Measurements from ENCODE around the gene ITPA.
A peak's percentile ranks its signal among the peaks of the same experiment; 100 is the strongest.

ITPA gene

GRCh38 chr20:3245711-3246110 lies 36.4 kb downstream of the ITPA start:
- no peaks in the 10 kb centered on the region for H3K9me3 ChIP-seq (ENCODE audit: control insufficient read depth in 1 of 2, low read length in 2 of 2)
- H3K4me1 ChIP-seq (ENCODE audit: control insufficient read depth in 1 of 2, insufficient read depth in 2 of 2, low read length in 2 of 2), result peaks cover 6 to 10% of the 10 kb centered on the region in 2 donors
- no peak overlapping the region for H3K9ac ChIP-seq (ENCODE audit: low read depth in 1 of 2, low read length in 2 of 2)
- no peaks in the 10 kb centered on the region for H3K36me3 ChIP-seq (ENCODE audit: control insufficient read depth in 1 of 2, insufficient read depth in 2 of 2, low read length in 2 of 2)
- no peak overlapping the region for H3K27ac ChIP-seq (ENCODE audit: low read depth, low read length)
- H3K27me3 ChIP-seq (ENCODE audit: control insufficient read depth in 1 of 2, insufficient read depth in 2 of 2, low read length in 2 of 2), result peaks cover 8 to 25% of the 10 kb centered on the region in 2 donors
- H3K4me3 ChIP-seq (ENCODE audit: low read depth in 1 of 2, low read length in 2 of 2), result no peak overlapping the region

DNA sequence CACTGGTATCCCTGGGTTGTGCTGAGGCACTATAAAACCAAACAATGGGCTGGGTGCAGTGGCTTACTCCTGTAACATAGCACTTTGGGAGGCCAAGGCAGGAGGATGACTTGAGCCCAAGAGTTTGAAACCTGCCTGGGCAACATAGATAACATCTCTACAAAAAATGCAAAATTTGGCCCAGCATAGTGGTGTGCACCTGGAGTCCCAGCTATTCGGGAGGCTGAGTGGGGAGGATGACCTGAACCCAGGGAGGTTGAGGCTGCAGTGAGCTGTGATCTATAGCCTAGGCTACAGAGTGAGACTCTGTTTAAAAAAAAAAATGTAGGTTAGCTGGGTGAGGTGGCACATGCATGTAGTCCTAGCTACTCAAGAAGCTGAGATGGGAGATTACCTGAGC lies 37.4 kb downstream of the ITPA start:
- no peak overlapping the region for H3K27ac ChIP-seq (ENCODE audit: low read depth, low read length)
- no peak overlapping the region for H3K4me3 ChIP-seq (ENCODE audit: low read depth in 1 of 2, low read length in 2 of 2)
- H3K9me3 ChIP-seq (ENCODE audit: control insufficient read depth in 1 of 2, low read length in 2 of 2), result no peaks in the 10 kb centered on the region
- no peaks in the 10 kb centered on the region for H3K36me3 ChIP-seq (ENCODE audit: control insufficient read depth in 1 of 2, insufficient read depth in 2 of 2, low read length in 2 of 2)
- H3K27me3 ChIP-seq (ENCODE audit: control insufficient read depth in 1 of 2, insufficient read depth in 2 of 2, low read length in 2 of 2), result peaks cover 3 to 22% of the 10 kb centered on the region in 2 donors
- peaks cover 6 to 10% of the 10 kb centered on the region in 2 donors for H3K4me1 ChIP-seq (ENCODE audit: control insufficient read depth in 1 of 2, insufficient read depth in 2 of 2, low read length in 2 of 2)
- no peak overlapping the region for H3K9ac ChIP-seq (ENCODE audit: low read depth in 1 of 2, low read length in 2 of 2)

DNA sequence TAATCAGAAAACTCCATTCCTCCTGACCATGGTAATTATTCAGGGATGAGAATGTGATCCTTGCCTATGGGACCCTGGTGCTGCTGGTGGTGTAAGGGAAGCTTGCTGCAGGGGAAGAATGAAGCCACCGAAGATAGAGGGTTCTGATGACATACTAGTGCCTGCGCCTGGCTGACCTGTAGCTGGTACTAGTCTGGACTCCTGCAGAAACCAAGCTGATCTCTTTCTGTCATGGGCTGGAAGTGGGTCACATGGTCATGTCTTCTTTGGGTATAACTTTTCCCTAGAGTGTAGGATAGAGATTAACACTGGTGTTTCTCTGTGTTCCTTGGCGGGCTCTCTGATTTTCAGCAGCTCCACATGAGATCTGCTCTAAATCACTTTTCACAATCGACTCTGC lies 38.3 kb downstream of the ITPA start:
- Histone ChIP-seq H3K9me3 (ENCODE audit: control insufficient read depth in 1 of 2, low read length in 2 of 2) (no peaks in the 10 kb centered on the region), H3K27ac (ENCODE audit: low read depth, low read length) (no peak overlapping the region), H3K4me3 (ENCODE audit: low read depth in 1 of 2, low read length in 2 of 2) (no peak overlapping the region), H3K36me3 (ENCODE audit: control insufficient read depth in 1 of 2, insufficient read depth in 2 of 2, low read length in 2 of 2) (peaks cover 4 to 9% of the 10 kb centered on the region in 2 donors), H3K4me1 (ENCODE audit: control insufficient read depth in 1 of 2, insufficient read depth in 2 of 2, low read length in 2 of 2) (peaks cover 6 to 10% of the 10 kb centered on the region in 2 donors), H3K27me3 (ENCODE audit: control insufficient read depth in 1 of 2, insufficient read depth in 2 of 2, low read length in 2 of 2) (peaks cover 0 to 22% of the 10 kb centered on the region in 2 donors), H3K9ac (ENCODE audit: low read depth in 1 of 2, low read length in 2 of 2) (no peak overlapping the region)

- H3K27me3 ChIP-seq (ENCODE audit: control insufficient read depth in 1 of 2, insufficient read depth in 2 of 2, low read length in 2 of 2), result peaks cover 0 to 22% of the 10 kb centered on the region in 2 donors
- no peaks in the 10 kb centered on the region for H3K9me3 ChIP-seq (ENCODE audit: control insufficient read depth in 1 of 2, low read length in 2 of 2)
- H3K4me1 ChIP-seq (ENCODE audit: control insufficient read depth in 1 of 2, insufficient read depth in 2 of 2, low read length in 2 of 2), result peaks cover 6 to 10% of the 10 kb centered on the region in 2 donors
- H3K4me3 ChIP-seq (ENCODE audit: low read depth in 1 of 2, low read length in 2 of 2), result peak overlapping the region; percentile 13 to 43
- H3K27ac ChIP-seq (ENCODE audit: low read depth, low read length), result no peak overlapping the region
- H3K36me3 ChIP-seq (ENCODE audit: control insufficient read depth in 1 of 2, insufficient read depth in 2 of 2, low read length in 2 of 2), result peaks cover 5 to 12% of the 10 kb centered on the region in 2 donors
- H3K9ac ChIP-seq (ENCODE audit: low read depth in 1 of 2, low read length in 2 of 2), result no peak overlapping the region
Measured at GRCh38 chr20:3248167-3248992, 39.1 kb downstream of the ITPA start.

DNA sequence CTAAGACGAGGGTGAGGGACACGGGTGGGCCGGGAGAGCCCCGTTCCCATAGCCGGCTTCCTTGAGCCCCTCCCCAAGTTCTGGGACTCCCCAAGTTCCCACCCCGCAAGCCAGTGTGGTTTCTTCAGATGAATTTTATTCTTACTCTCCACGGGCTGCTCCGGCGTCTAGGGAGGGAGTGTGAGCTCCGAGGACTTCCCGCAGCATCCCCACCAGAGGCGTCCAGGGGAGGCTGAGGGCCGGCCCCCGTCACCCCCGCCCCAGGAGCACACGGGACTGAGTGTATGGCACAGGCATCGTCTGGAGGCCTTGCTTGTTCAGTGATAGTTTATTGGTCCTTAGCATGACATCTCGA lies 39.7 kb downstream of the ITPA start:
- Histone ChIP-seq H3K4me3 (ENCODE audit: low read depth in 1 of 2, low read length in 2 of 2) (peak overlapping the region; percentile 13 to 43), H3K36me3 (ENCODE audit: control insufficient read depth in 1 of 2, insufficient read depth in 2 of 2, low read length in 2 of 2) (peaks cover 5 to 12% of the 10 kb centered on the region in 2 donors), H3K9me3 (ENCODE audit: control insufficient read depth in 1 of 2, low read length in 2 of 2) (no peaks in the 10 kb centered on the region), H3K9ac (ENCODE audit: low read depth in 1 of 2, low read length in 2 of 2) (no peak overlapping the region), H3K4me1 (ENCODE audit: control insufficient read depth in 1 of 2, insufficient read depth in 2 of 2, low read length in 2 of 2) (peaks cover 6 to 10% of the 10 kb centered on the region in 2 donors), H3K27ac (ENCODE audit: low read depth, low read length) (no peak overlapping the region), H3K27me3 (ENCODE audit: control insufficient read depth in 1 of 2, insufficient read depth in 2 of 2, low read length in 2 of 2) (peaks cover 0 to 22% of the 10 kb centered on the region in 2 donors)

GRCh38 chr20:3250091-3250504 lies 40.8 kb downstream of the ITPA start:
- Histone ChIP-seq H3K4me3 (ENCODE audit: low read depth in 1 of 2, low read length in 2 of 2) (no peak overlapping the region), H3K4me1 (ENCODE audit: control insufficient read depth in 1 of 2, insufficient read depth in 2 of 2, low read length in 2 of 2) (peaks cover 6 to 10% of the 10 kb centered on the region in 2 donors), H3K27ac (ENCODE audit: low read depth, low read length) (no peak overlapping the region), H3K9ac (ENCODE audit: low read depth in 1 of 2, low read length in 2 of 2) (no peak overlapping the region), H3K27me3 (ENCODE audit: control insufficient read depth in 1 of 2, insufficient read depth in 2 of 2, low read length in 2 of 2) (peaks cover 0 to 22% of the 10 kb centered on the region in 2 donors), H3K36me3 (ENCODE audit: control insufficient read depth in 1 of 2, insufficient read depth in 2 of 2, low read length in 2 of 2) (peaks cover 5 to 19% of the 10 kb centered on the region in 2 donors), H3K9me3 (ENCODE audit: control insufficient read depth in 1 of 2, low read length in 2 of 2) (no peaks in the 10 kb centered on the region)

DNA sequence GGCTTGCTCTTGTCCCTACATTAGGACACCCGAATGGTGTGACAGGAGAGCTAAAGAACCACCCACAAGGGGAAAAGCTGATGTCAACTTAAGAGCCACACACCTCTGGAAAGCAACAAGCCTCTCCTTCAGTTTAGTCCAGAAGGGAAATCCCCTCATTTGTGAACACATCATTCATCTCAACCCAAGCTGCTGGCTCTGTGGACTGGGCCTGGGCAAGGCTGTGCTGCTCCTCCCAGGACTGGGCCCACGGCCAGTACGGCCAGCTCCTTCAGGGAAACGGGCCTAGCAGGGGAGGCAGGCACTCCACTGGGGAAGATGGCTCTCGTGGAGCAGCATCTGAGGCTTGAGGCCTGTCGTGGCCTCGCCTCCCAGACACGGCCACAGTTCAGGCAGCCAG lies 42.5 kb downstream of the ITPA start:
- Histone ChIP-seq H3K9ac (ENCODE audit: low read depth in 1 of 2, low read length in 2 of 2) (no peak overlapping the region), H3K27me3 (ENCODE audit: control insufficient read depth in 1 of 2, insufficient read depth in 2 of 2, low read length in 2 of 2) (peaks cover 0 to 22% of the 10 kb centered on the region in 2 donors), H3K4me1 (ENCODE audit: control insufficient read depth in 1 of 2, insufficient read depth in 2 of 2, low read length in 2 of 2) (peaks cover 6 to 10% of the 10 kb centered on the region in 2 donors), H3K36me3 (ENCODE audit: control insufficient read depth in 1 of 2, insufficient read depth in 2 of 2, low read length in 2 of 2) (peaks cover 15 to 31% of the 10 kb centered on the region in 2 donors), H3K9me3 (ENCODE audit: control insufficient read depth in 1 of 2, low read length in 2 of 2) (no peaks in the 10 kb centered on the region), H3K27ac (ENCODE audit: low read depth, low read length) (no peak overlapping the region), H3K4me3 (ENCODE audit: low read depth in 1 of 2, low read length in 2 of 2) (no peak overlapping the region)

DNA sequence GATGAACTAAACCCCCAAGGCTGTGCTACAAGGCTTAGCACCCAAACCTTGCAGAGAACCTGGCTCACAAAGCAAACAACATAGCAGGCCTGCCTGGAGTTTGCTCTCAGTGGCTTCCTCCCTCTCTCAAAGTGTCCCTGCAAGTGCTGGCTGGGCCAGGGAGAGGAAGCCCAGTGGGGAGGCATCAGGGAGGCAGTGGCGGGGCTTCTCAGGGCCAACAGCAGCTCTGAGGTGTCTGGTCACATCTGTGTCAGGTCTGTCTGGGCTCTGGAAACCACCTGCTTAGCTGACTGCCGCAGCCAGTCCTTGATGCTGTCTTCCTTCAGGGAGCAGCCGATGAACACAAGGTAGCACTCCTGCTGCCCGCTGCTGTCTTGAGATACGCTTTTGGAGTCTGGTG lies 46.4 kb downstream of the ITPA start:
- Histone ChIP-seq H3K27ac (ENCODE audit: low read depth, low read length) (no peak overlapping the region), H3K4me1 (ENCODE audit: control insufficient read depth in 1 of 2, insufficient read depth in 2 of 2, low read length in 2 of 2) (no peaks in the 10 kb centered on the region), H3K27me3 (ENCODE audit: control insufficient read depth in 1 of 2, insufficient read depth in 2 of 2, low read length in 2 of 2) (no peaks in the 10 kb centered on the region), H3K4me3 (ENCODE audit: low read depth in 1 of 2, low read length in 2 of 2) (no peak overlapping the region), H3K9me3 (ENCODE audit: control insufficient read depth in 1 of 2, low read length in 2 of 2) (no peaks in the 10 kb centered on the region), H3K36me3 (ENCODE audit: control insufficient read depth in 1 of 2, insufficient read depth in 2 of 2, low read length in 2 of 2) (peaks cover 20 to 48% of the 10 kb centered on the region in 2 donors), H3K9ac (ENCODE audit: low read depth in 1 of 2, low read length in 2 of 2) (no peak overlapping the region)

DNA sequence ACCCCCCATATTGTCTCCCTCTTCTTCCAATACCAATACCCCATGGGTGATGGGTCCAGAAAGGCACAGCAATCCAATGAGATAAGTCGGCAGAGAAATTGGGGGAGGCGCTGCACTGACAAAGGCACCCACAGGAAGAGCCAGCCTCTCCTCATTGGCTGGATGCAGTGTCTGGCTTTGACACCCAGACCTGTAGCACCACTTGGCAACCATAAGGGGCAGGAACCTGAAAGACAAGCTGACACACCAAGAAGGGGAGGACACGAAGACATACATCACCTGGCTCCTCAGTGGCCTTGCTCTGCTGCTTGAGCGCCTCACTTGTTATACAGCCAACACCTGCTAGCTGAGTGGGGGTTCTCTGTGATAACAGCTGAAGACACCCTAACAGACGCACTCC lies 49.1 kb downstream of the ITPA start:
- Histone ChIP-seq H3K4me3 (ENCODE audit: low read depth in 1 of 2, low read length in 2 of 2) (no peak overlapping the region), H3K9ac (ENCODE audit: low read depth in 1 of 2, low read length in 2 of 2) (no peak overlapping the region), H3K36me3 (ENCODE audit: control insufficient read depth in 1 of 2, insufficient read depth in 2 of 2, low read length in 2 of 2) (peaks cover 15 to 41% of the 10 kb centered on the region in 2 donors), H3K4me1 (ENCODE audit: control insufficient read depth in 1 of 2, insufficient read depth in 2 of 2, low read length in 2 of 2) (no peaks in the 10 kb centered on the region), H3K27me3 (ENCODE audit: control insufficient read depth in 1 of 2, insufficient read depth in 2 of 2, low read length in 2 of 2) (no peaks in the 10 kb centered on the region), H3K27ac (ENCODE audit: low read depth, low read length) (no peak overlapping the region), H3K9me3 (ENCODE audit: control insufficient read depth in 1 of 2, low read length in 2 of 2) (no peaks in the 10 kb centered on the region)

DNA sequence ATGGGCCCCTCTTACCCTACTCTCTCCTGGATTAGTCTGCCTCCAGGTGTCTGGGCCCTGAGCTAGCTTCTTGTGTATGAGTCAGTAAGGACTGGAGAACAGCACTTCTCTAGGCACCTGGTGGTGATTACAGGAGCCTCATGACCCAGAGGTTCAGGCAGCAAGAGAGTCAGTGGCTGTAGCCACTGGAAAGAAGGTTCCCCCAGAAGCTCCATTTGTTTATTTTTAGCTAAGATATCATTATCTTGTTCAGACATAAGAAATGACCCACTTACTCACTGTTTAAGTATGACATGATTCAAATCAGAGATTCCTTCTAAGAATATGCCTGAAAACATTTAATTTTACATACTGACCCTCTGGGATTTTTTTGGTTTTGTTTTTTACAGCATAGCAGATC lies 53.3 kb downstream of the ITPA start:
- H3K9me3 ChIP-seq (ENCODE audit: control insufficient read depth in 1 of 2, low read length in 2 of 2), result no peaks in the 10 kb centered on the region
- peaks cover 5 to 34% of the 10 kb centered on the region in 2 donors for H3K36me3 ChIP-seq (ENCODE audit: control insufficient read depth in 1 of 2, insufficient read depth in 2 of 2, low read length in 2 of 2)
- H3K4me3 ChIP-seq (ENCODE audit: low read depth in 1 of 2, low read length in 2 of 2), result no peak overlapping the region
- H3K9ac ChIP-seq (ENCODE audit: low read depth in 1 of 2, low read length in 2 of 2), result no peak overlapping the region
- no peak overlapping the region for H3K27ac ChIP-seq (ENCODE audit: low read depth, low read length)
- H3K27me3 ChIP-seq (ENCODE audit: control insufficient read depth in 1 of 2, insufficient read depth in 2 of 2, low read length in 2 of 2), result no peaks in the 10 kb centered on the region
- no peaks in the 10 kb centered on the region for H3K4me1 ChIP-seq (ENCODE audit: control insufficient read depth in 1 of 2, insufficient read depth in 2 of 2, low read length in 2 of 2)
